Erythroblast (primary cell): Measurements from ENCODE around the gene NIPBL.

Source experiments
- GATA1 ChIP-seq: IDR thresholded peaks from 2 replicates; pipeline ENCODE4 v1.6.1; 2011; ENCODE audit warnings: low read depth, mild to moderate bottlenecking, control low read depth, low read length, moderate library complexity
- POLR2A ChIP-seq: IDR thresholded peaks from 2 replicates; pipeline ENCODE4 v1.6.1; 2011; ENCODE audit warnings: mild to moderate bottlenecking, low read length

DNA sequence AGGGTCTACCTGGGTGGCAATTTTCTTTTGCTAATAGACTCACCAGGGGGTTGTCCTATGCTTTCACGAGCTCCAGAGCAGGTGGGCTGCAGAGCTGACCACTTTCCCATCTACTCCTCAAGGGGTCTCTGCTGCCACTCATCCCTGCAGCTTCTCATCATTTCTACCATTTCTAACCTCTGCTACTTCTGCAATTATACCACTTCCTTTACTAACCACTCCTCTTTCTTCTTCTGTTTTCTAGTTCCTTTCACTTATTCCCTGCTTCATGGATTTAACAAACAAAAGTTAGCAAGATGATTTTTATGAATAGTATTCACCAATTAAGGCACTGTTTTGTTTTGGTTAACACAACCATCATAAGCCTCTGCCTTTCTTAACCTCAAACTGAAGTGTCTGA lies 34.5 kb upstream of the NIPBL start:
- TF ChIP-seq POLR2A = no peak
- TF ChIP-seq GATA1 = no peak
